A549 (cell line): ENCODE results near the gene SGSM2. TPM values are rescaled to one million over a fixed set of nuclear protein-coding genes. Genes with fewer than 3 reads are reported as not detected.
A peak's percentile ranks its signal among the peaks of the same experiment; 100 is the strongest.

Source experiments
- ATAC-seq, 2 experiments: fragments of 200-7000 bp in 1 of 2; fragments of >200 bp in 1 of 2; cut with Nextera tagmentation in 1 of 2; cut with Tn5 transposase in 1 of 2; 3 replicates each; pipeline versions ENCODE4 v1.8.0 to v1.9.1; 2018 to 2020; ENCODE audit warnings: mild to moderate bottlenecking in 1 of 2, moderate library complexity in 1 of 2
- CTCF ChIA-PET: fragments of 300-600 bp; sonication (Branson Sonifier 250); formaldehyde crosslinking; extraction: SDS; loops from one replicate; lab custom pipeline; 2021; ENCODE audit warnings: antibody characterized with exemption, inconsistent platforms; lab: Yijun Ruan, JAX
- POLR2A ChIA-PET: fragments of 350-600 bp; formaldehyde crosslinking; extraction: SDS; loops from one replicate; lab custom pipeline; 2021; ENCODE audit warnings: antibody characterized with exemption, inconsistent platforms; lab: Yijun Ruan, JAX
- DNase-seq, 2 experiments: peaks; one replicate each; pipeline versions ENCODE4 v3.0.0 to v3.0.0-alpha.2; 2011 to 2016; ENCODE audit warnings: low read depth in 1 of 2, low spot score in 1 of 2
- FAIRE-seq: peaks from 2 replicates; lab custom pipeline; 2011; peaks lifted over from hg19 to GRCh38; lab: Jason Lieb, UNC
- H3K27ac ChIP-seq, 2 experiments: fragments of >200 bp; sonication (Bioruptor Twin); formaldehyde crosslinking; 3 replicates each; pipeline ENCODE4 v1.5.1; 2016 to 2017
- H3K4me1 ChIP-seq: fragments of >200 bp; sonication (Bioruptor Twin); formaldehyde crosslinking; 3 replicates; pipeline ENCODE4 v1.6.1; 2016
- H3K4me2 ChIP-seq: fragments of >200 bp; sonication (Bioruptor Twin); formaldehyde crosslinking; 3 replicates; pipeline ENCODE4 v1.6.1; 2016
- H3K4me3 ChIP-seq: fragments of >200 bp; sonication (Bioruptor Twin); formaldehyde crosslinking; 3 replicates; pipeline ENCODE4 v1.5.1; 2016
- H3K9me3 ChIP-seq: fragments of >200 bp; sonication (Bioruptor Twin); formaldehyde crosslinking; 3 replicates; pipeline ENCODE4 v1.6.1; 2016
- BCL3 ChIP-seq: fragments of >200 bp; sonication (Bioruptor Twin); formaldehyde crosslinking; IDR thresholded peaks from 3 replicates; pipeline ENCODE4 v1.6.1; 2016
- CBX2 ChIP-seq: fragments of 200-600 bp; sonication (generic); IDR thresholded peaks from 2 replicates; pipeline ENCODE4 v1.6.1; 2016; ENCODE audit warnings: low read depth, mild to moderate bottlenecking, borderline replicate concordance
- CBX8 ChIP-seq: fragments of 200-600 bp; sonication (generic); IDR thresholded peaks from 2 replicates; pipeline ENCODE4 v1.6.1; 2016
- CEBPB ChIP-seq, 2 experiments: fragments of >200 bp in 1 of 2; sonication (Bioruptor Twin) in 1 of 2; formaldehyde crosslinking in 1 of 2; IDR thresholded peaks; 2 replicates each; pipeline ENCODE4 v1.6.1; 2012 to 2016
- CHD2 ChIP-seq: fragments of 150-350 bp; IDR thresholded peaks from 2 replicates; pipeline ENCODE4 v1.6.1; 2014; ENCODE audit warnings: low read length; ENCODE audit not compliant: partially characterized antibody
- E2F6 ChIP-seq: IDR thresholded peaks from 2 replicates; pipeline ENCODE4 v1.6.1; 2012; ENCODE audit warnings: low read depth, borderline replicate concordance
- EHMT2 ChIP-seq: fragments of 200-600 bp; sonication (generic); IDR thresholded peaks from 2 replicates; pipeline ENCODE4 v1.6.1; 2016; ENCODE audit warnings: antibody characterized with exemption, low read depth, mild to moderate bottlenecking, moderate library complexity
- ELK1 ChIP-seq: fragments of 150-350 bp; IDR thresholded peaks from 2 replicates; pipeline ENCODE4 v1.6.1; 2014; ENCODE audit warnings: low read depth, mild to moderate bottlenecking, low read length
- EP300 ChIP-seq, 2 experiments: fragments of >200 bp; sonication (Bioruptor Twin); formaldehyde crosslinking; IDR thresholded peaks; 2 replicates in 1 of 2; 3 replicates in 1 of 2; pipeline ENCODE4 v1.6.1; 2016 to 2017
- ESRRA ChIP-seq: fragments of 150-350 bp; IDR thresholded peaks from 2 replicates; pipeline ENCODE4 v1.6.1; 2014; ENCODE audit warnings: mild to moderate bottlenecking, low read length, borderline replicate concordance
- FOSB ChIP-seq: fragments of 250-450 bp; sonication (Bioruptor Pico); IDR thresholded peaks from 2 replicates; pipeline ENCODE4 v1.5.0; 2020; ENCODE audit warnings: mild to moderate bottlenecking, moderate library complexity
- FOSL2 ChIP-seq, 2 experiments: fragments of 450-650 bp in 1 of 2; fragments of >200 bp in 1 of 2; sonication (Bioruptor Twin) in 1 of 2; formaldehyde crosslinking; IDR thresholded peaks; 2 replicates each; pipeline versions ENCODE4 v1.5.0 to v1.6.1; 2016 to 2020; ENCODE audit warnings: mild to moderate bottlenecking in 1 of 2, moderate library complexity in 1 of 2
- GATA3 ChIP-seq: IDR thresholded peaks from 2 replicates; pipeline ENCODE4 v1.6.1; 2012; ENCODE audit warnings: borderline replicate concordance
- HDAC2 ChIP-seq: fragments of 200-600 bp; sonication (generic); IDR thresholded peaks from 2 replicates; pipeline ENCODE4 v1.6.1; 2016
- HOXA7 ChIP-seq: fragments of 250-450 bp; sonication (Bioruptor Pico); IDR thresholded peaks from 2 replicates; pipeline ENCODE4 v1.5.0; 2020; ENCODE audit warnings: mild to moderate bottlenecking, moderate library complexity
- KDM1A ChIP-seq: fragments of 200-600 bp; sonication (generic); IDR thresholded peaks from 2 replicates; pipeline ENCODE4 v1.6.1; 2016; ENCODE audit warnings: low read depth, mild to moderate bottlenecking
- MAFK ChIP-seq: fragments of 450-650 bp; IDR thresholded peaks from 2 replicates; pipeline ENCODE4 v1.6.1; 2014; ENCODE audit not compliant: partially characterized antibody
- MAZ ChIP-seq: fragments of 150-350 bp; IDR thresholded peaks from 2 replicates; pipeline ENCODE4 v1.6.1; 2014; ENCODE audit warnings: antibody characterized with exemption, low read depth, low read length, borderline replicate concordance
- MYC ChIP-seq: IDR thresholded peaks from 2 replicates; pipeline ENCODE4 v1.6.1; 2012; ENCODE audit warnings: mild to moderate bottlenecking, inconsistent platforms, low read length, improper control_type of control experiment, borderline replicate concordance
- NPAS2 ChIP-seq: fragments of 250-450 bp; sonication (Bioruptor Pico); IDR thresholded peaks from 2 replicates; pipeline ENCODE4 v1.8.0; 2022; ENCODE audit warnings: mild to moderate bottlenecking, moderate library complexity, borderline replicate concordance
- NR3C1 ChIP-seq: fragments of >200 bp; sonication (Bioruptor Twin); formaldehyde crosslinking; IDR thresholded peaks from 3 replicates; pipeline ENCODE4 v1.6.1; 2017
- POLR2A ChIP-seq: IDR thresholded peaks from 2 replicates; pipeline ENCODE4 v1.6.1; 2012; ENCODE audit warnings: mild to moderate bottlenecking, low read length
- RAD21 ChIP-seq, 2 experiments: fragments of >200 bp in 1 of 2; sonication (Bioruptor Twin) in 1 of 2; formaldehyde crosslinking in 1 of 2; IDR thresholded peaks in 1 of 2; conservative IDR thresholded peaks in 1 of 2; 2 replicates in 1 of 2; 3 replicates in 1 of 2; pipeline ENCODE4 v1.6.1; 2012 to 2018; ENCODE audit warnings: inconsistent platforms in 1 of 2
- RFX5 ChIP-seq: fragments of 450-650 bp; IDR thresholded peaks from 2 replicates; pipeline ENCODE4 v1.7.1; 2014; ENCODE audit warnings: antibody characterized with exemption, mild to moderate bottlenecking, moderate library complexity
- SMC3 ChIP-seq: fragments of >200 bp; sonication (Bioruptor Twin); formaldehyde crosslinking; IDR thresholded peaks from 3 replicates; pipeline ENCODE4 v1.6.1; 2018; ENCODE audit warnings: inconsistent platforms
- TP53 ChIP-seq: fragments of 250-450 bp; sonication (Bioruptor Pico); IDR thresholded peaks from 2 replicates; pipeline ENCODE4 v1.5.0; 2021; ENCODE audit warnings: mild to moderate bottlenecking, moderate library complexity
- ZC3H11A ChIP-seq: fragments of 450-650 bp; IDR thresholded peaks from 2 replicates; pipeline ENCODE4 v1.6.1; 2014; ENCODE audit warnings: antibody characterized with exemption, mild to moderate bottlenecking
- ZNF302 ChIP-seq: fragments of 250-450 bp; sonication (Bioruptor Pico); IDR thresholded peaks from 2 replicates; pipeline ENCODE4 v1.9.0; 2021; ENCODE audit warnings: inconsistent platforms, mild to moderate bottlenecking, moderate library complexity
- ZSCAN20 ChIP-seq: fragments of 250-450 bp; sonication (Bioruptor Pico); IDR thresholded peaks from 2 replicates; pipeline ENCODE4 v1.8.0; 2022; ENCODE audit warnings: mild to moderate bottlenecking, moderate library complexity
- WGBS: methylation state at CpG from one replicate; pipeline ENCODE4 v1.1.6; 2017; ENCODE audit errors: missing lambda C conversion rate; 5-methylcytosine and 5-hydroxymethylcytosine counted together
- polyA plus RNA-seq, 4 experiments: library from polyadenylated mRNA; depleted of rRNA in 3 of 4; stranded (reverse); fragments of >200 nt; fragmentation: RNase III in 1 of 4; extraction: RNeasy Plus Mini Kit Qiagen cat#74134 plus additional on column Dnase treatment in 1 of 4; gene quantifications; 2 replicates in 3 of 4; 3 replicates in 1 of 4; pipeline ENCODE4 v1.2.3, GENCODE V29; 2011 to 2017

SGSM2 gene
- polyA plus RNA-seq, 2 of the 4 experiments (the other 2 are of a cell fraction), result 24.9 to 53.3 TPM

- TF ChIP-seq HOXA7 (CRISPR knock-in tag), result no peak
- TF ChIP-seq MYC, result peak; percentile 89
- peak; percentile 93 to 96 for TF ChIP-seq CEBPB (IDR thresholded peaks at IDR 0.05)
- peak; percentile 73 for TF ChIP-seq GATA3
- no peak for TF ChIP-seq ELK1
- TF ChIP-seq CHD2, result peak; percentile 19
- TF ChIP-seq FOSB, result no peak
- TF ChIP-seq NPAS2 (CRISPR knock-in tag), result no peak
- no peak for TF ChIP-seq NR3C1
- peak; percentile 76 for TF ChIP-seq RFX5
- no peak for TF ChIP-seq FOSL2 (IDR thresholded peaks at IDR 0.05)
- no peak; the same call in none of the 2 replicates for TF ChIP-seq FOSL2 (CRISPR knock-in tag; IDR thresholded peaks at IDR 0.05)
- TF ChIP-seq ZNF302 (CRISPR knock-in tag), result no peak
- peak; percentile 43; the same call in 1 of the 2 replicates for TF ChIP-seq E2F6
- peak; percentile 77; the same call in 1 of the 2 replicates for TF ChIP-seq MAZ
- TF ChIP-seq MAFK, result no peak
- TF ChIP-seq HDAC2, result no peak
- TF ChIP-seq KDM1A, result no peak
- TF ChIP-seq ZSCAN20 (CRISPR knock-in tag), result no peak
- TF ChIP-seq ZC3H11A, result no peak
- TF ChIP-seq CBX8, result no peak
- no peak for TF ChIP-seq EP300 (IDR thresholded peaks at IDR 0.05)
- TF ChIP-seq SMC3, result no peak
- no peak for TF ChIP-seq BCL3
- TF ChIP-seq EHMT2, result no peak
- TF ChIP-seq ESRRA, result no peak
- peak; percentile 78; the same call in 1 of the 2 replicates for TF ChIP-seq TP53
- no peak for TF ChIP-seq POLR2A
- TF ChIP-seq CBX2, result peak; percentile 27; the same call in 1 of the 2 replicates
These were observed 64.3 kb downstream of the SGSM2 start (continued) for GRCh38 chr17:2401426-2402221.

GRCh38 chr17:2402544-2402943 is 65.2 kb downstream of the SGSM2 start:
- CTCF ChIA-PET, result interaction anchor here (0.6 to 28.1 kb wide), 4 partner anchors 9 to 75 kb away, joined by 3 to 1099 read pairs (median 62); no protein-coding TSS in a partner anchor
- WGBS, result 75% methylated on average over 15 of the region's 15 CpGs
- H3K9me3 ChIP-seq, result no peaks in the 10 kb centered on the region
- TF ChIP-seq RAD21 (conservative IDR thresholded peaks at IDR 0.05 in 1 of 2, IDR thresholded peaks at IDR 0.05 in 1 of 2) (no peak), EP300 (IDR thresholded peaks at IDR 0.05) (0 out of 5 replicates have a peak, but pooled peaks of 1 of the 2 experiments have one; percentile 1)
- TF ChIP-seq, all 56 proteins: peak for 1
- Histone ChIP-seq H3K4me3 (peak overlapping the region; percentile 99), H3K4me2 (peak overlapping the region; percentile 99), H3K27ac (peak overlapping the region; percentile 95 to 97), H3K4me1 (peaks cover 61% of the 10 kb centered on the region)
- ATAC-seq (no peak), DNase-seq (no peak), FAIRE-seq (no peak)
- POLR2A ChIA-PET, result interaction anchor here (0.6 to 2.6 kb wide), 3 partner anchors 10 to 14 kb away, joined by 3 to 51 read pairs (median 12); no protein-coding TSS in a partner anchor
